ENCODE data around the gene SLAMF6.
A peak's percentile ranks its signal among the peaks of the same experiment; 100 is the strongest.
"Not testable (repeated sequence)": the region's sequence is repeated elsewhere in the genome, so short reads cannot be mapped to it uniquely, and the experiment has no call there.

SLAMF6 gene

DNA sequence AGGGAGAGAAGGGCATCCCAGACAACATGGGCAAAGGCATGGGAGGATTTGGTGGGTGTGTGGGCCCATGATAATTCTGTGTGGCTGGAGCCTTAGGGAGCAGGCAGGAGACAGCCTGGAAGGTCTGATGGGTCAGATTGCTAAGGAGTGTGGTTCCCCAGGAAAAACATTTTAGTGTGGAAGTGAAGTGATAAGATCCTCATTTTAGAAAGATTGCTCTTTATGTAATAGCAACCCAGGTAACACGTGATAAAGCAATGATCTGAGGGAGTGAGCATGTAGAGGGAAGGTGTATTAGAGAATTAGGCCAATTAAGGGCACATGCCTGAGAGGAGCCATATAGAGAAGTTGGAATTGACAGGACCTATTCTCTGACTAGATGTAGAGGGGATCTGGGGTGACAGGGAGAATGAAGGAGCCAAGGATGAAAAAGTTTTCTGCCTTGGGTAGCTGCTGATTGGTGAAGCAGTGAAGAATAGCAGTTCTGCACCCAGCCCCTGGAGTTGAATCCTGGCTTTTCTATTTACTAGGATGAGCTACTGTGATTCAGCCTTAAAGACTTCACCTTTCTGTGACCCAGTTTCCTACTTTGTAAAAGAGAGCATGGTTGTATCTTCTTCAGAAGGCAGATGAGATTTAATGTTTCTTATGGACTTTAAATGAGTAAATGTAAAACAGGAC, 18.7 kb upstream of the SLAMF6 start:
- no peak for DNase-seq

DNA sequence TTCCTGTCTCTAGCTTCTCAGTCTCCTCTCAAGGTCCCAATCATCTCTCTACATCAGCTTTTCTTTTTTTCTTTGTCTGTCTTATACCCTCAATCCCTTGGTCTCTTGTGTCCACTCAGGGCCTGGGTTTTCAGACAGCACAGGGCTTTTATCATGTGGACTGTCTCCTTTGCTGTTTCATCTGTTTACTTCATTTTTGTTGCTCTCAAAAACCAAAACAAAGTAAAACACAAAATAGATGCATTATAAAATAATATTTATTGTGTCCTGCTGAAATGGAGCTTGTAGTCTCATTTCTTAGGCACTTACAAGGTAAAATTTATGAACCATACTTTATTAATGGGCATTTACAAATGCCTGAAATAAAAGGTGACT, 17.8 kb upstream of the SLAMF6 start:
- no peak for DNase-seq

DNA sequence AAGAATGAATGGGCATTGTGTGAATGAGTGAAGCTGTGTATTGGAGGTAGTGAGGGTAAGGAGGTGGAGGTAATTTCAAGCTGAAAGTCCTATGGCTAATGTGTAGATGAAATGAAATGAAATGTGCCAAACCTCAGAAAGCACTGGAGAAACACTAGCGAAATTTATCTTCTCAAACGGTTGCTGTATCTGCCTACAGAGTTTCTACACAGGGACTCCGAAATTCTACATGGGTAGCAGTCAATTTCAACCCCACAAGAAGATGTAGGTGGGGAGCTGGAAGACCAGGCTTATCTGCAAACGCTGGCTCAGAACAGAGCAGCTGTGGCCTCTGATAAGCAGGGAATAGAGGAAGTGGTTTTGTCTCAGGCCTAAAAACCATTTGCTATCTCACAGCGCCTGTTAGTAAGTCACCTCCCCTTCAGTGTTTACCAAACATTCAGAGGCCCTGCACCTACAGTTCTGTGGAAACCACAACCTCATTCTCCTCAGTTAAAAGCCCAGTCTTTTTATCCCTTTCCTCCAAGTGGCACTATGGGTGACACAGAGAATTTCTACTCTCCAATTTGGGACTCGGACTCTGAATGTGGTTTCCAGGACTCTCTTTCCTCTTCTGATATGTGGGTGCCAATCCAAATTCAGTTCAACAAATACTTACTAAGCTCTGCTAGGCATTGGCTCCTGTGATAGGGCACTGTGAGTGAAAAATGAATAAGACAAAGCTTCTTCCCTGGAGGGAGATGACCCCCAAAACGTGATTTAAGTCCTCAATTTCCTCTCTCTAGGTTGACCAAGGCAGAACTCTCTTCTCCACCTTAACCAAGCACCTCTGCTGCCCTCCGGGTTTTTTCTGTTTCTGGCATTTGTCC, 17.2 kb upstream of the SLAMF6 start:
- DNase-seq: peak; percentile 78

DNA sequence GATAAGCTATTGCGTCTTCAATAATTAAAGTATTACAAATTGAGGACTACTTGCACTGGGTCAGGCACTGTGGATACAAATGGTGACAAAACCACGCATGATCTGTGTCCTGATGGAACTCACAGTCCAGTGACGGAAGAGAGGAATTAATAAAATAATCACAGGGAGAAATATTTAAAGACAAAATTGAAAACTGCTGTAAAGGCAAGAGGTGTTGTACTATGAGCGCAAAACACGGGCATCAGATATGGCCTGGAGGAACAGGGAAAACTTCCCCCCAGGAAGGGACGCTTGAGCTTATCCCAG, 16.6 kb upstream of the SLAMF6 start:
- DNase-seq: no peak

DNA sequence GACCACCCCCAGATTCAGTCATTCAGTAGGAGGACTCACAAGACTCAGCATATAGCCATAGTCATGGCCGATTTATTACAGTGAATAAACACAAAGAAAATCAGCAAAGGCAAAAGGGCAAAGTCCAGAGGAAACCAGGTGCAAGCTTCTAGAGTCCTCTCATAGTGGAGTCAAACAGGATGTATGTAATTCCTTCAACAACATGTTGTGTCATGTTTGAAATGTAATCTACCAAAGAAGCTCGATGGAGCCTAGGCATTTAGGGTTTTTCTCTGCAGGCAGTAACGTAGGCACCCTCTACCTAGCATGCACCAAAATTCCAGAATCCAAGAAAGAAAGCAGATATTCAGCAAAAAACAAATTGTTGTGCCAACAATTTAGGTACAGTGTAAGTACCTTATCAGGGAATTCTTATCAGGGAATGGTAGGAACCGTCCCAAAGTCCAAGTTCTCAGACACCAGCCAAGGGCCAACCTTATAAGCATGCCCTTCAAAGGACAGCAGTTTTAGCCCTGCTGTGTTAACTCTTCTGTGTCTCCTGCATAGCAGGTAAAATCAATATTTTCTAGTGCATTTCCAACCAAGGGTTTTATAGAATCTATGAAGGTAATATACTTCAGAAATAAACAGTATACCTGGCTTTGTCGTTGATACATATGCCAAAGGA, 16.1 kb upstream of the SLAMF6 start:
- no peak for DNase-seq

DNA sequence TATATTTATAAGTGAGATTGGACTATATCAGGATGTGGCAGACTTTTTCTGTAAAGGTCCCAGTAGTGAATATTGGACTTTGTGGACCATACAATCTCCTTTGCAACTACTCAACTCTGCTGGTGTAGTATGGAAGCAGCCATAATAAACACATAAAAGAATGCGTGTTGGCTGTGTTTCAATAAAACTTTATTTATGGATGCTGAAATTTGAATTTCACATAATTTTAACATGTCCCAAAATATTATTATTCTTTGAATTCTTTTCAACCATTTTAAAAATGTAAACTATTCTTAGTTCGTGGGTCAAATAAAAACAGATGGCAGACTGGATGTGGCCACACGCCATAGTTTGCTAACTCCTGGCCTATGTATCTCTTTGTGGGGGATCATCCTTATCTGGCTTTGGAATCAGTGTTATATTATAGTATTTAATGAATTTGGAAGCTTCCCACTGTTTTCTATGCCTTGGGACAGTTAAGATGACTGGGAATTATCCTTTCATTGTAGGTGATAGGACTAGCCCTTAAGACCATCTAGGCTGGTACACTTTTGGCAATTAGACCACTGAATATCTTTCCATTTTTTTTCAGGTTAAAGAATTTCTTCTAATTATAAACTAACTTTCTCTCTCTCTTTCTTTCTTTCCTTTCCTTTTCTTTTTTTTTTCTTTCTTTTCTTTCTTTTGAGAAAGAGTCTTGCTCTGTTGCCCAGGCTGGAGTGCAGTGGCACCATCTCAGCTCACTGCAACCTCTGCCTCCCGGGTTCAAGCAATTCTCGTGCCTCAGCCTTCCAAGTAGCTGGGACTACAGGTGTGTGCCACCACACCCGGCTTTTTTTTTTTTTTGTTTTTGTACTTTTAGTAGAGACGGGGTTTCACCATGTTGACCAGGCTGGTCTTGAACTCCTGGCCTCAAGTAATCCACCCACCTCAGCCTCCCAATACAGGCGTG, 14.9 kb upstream of the SLAMF6 start:
- DNase-seq: no peak

DNA sequence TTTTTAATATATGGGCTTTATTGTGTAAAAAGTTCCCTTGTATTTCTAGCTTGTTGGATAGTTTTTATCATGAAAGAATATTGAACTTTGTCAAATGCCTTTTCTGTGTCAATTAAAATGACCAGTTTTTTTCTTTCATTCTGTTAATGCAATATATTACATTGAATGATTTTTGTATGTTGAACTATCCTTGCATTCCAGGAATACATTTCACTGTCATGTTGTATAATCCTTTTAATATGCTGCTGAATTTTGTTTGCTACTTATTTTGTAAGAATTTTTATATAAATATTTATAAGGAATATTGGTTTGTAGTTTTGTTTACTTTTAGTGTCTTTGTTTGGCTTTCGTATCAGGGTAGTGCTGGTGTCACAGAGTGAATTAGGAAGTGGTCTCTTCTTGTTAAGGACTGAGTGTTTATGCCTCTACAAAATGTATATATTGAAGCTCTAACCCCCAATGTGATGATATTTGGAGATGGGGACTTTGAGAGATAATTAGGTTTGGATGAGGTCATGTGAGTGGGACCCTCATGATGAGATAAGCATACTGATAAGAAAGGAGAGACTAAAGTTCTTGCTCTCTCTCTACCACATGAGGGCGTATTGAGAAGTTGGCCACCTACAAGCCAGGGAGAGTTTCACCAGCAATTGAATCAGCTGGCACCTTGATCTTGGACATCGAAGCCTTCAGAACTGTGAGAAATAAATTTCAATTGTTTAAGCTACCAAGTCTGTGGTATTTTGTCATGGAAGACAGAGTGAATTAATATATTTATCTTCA, 12.0 kb upstream of the SLAMF6 start:
- DNase-seq: no peak

DNA sequence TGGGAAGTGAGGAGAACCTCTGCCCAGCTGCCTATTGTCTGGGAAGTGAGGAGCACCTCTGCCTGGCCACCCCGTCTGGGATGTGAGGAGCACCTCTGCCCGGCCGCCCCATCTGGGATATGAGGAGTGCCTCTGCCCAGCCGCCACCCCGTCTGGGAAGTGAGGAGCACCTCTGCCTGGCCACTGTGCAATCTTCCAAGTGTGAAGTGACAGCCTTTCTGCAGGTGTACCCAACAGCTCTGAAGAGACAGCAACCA, 9.4 kb upstream of the SLAMF6 start:
- not testable (repeated sequence) for DNase-seq

DNA sequence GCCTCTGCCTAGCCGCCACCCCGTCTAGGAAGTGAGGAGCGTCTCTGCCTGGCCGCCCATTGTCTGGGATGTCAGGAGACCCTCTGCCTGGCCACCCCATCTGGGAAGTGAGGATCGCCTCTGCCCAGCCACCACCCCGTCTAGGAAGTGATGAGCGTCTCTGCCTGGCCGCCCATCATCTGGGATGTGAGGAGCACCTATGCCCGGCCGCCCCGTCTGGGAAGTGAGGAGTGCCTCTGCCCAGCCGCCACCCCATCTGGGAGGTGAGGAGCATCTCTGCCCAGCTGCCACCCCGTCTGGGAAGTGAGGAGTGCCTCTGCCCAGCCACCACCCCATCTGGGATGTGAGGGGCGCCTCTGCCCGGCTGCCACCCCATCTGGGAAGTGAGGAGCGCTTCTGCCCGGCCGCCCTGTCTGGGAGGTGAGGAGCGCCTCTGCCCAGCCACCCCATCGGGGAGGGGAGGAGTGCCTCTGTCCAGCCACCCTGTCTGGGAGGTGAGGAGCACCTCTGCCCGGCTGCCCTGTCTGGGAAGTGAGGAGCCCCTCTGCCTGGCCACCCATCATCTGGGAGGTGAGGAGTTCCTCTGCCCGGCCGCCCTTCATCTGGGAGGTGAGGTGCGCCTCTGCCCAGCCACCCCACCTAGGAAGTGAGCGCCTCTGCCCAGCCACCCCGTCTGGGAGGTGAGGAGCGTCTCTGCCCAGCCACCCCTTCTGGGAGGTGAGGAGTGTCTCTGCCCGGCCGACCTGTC, 8.9 kb upstream of the SLAMF6 start:
- not testable (repeated sequence) for DNase-seq

DNA sequence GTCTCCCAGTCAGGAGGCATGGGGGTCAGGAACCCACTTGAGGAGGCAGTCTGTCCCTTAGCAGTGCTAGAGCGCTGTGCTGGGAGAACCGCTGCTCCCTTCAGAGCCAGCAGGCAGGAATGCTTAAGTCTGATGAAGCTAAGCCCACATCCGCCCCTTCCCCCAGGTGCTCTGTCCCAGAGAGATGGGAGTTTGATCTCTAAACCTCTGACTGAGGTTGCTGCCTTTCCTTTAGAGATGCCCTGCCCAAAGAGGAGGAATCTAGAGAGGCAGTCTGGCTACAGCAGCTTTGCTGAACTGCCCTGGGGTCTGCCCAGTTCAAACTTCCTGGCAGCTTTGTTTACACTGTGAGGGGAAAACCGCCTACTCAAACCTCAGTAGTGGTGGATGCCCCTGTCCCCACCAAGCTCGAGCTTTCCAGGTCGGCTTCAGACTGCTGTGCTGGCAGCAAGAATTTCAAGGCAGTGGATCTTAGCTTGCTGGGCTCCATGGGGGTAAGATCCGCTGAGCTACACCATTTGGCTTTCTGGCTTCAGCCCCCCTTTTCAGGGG, 6.4 kb upstream of the SLAMF6 start:
- not testable (repeated sequence) for DNase-seq

DNA sequence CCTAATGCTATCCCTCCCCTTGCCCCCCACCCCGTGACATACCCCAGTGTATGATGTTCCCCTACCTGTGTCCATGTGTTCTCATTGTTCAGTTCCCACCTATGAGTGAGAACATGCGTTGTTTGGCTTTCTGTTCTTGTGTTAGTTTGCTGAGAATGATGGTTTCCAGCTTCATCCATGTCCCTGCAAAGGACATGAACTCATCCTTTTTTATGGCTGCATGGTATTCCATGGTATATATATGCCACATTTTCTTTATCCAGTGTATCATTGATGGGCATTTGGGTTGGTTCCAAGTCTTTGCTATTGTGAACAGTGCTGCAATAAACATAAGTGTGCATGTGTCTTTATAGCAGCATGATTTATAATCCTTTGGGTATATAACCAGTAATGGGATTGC, 734 bp upstream of the SLAMF6 start:
- not testable (repeated sequence) for DNase-seq

DNA sequence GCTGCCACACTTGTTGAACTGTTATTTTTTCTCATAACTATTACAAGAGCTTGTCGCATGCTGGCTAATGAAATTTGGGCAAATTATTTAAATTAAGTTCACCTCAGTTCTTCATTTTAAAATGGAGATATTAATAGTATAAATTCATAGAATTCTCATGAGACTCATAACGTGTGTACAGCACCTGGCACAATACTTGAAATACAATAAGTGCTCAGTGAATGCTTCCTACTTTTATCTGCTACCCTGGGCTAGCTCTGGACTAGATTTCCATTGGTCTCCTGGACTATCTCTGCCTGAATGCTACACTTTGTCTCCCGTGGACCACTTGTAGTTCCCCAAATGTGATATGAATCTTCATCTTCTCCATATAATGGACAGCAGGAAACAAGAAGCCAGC, 919 bp downstream of the SLAMF6 start:
- DNase-seq: no peak

DNA sequence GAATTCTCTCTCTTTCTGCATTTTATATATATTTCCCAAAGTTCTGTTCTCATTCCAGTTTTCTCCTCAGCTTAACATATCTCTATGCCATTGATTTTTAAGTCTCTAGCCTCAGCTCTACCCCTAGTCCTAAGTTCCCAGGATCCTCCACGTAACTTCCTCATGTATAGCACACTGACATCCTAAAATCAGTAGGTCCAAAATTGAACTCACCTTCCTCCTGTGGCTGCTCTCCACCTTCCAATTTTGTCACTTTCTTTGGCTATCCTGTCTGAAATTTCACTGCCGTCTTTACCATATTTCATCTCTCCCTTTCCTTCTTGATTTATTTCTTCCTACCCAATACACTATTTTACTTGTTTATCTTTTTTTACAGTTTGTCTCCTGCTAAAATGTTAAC, 1.5 kb downstream of the SLAMF6 start:
- DNase-seq: no peak

DNA sequence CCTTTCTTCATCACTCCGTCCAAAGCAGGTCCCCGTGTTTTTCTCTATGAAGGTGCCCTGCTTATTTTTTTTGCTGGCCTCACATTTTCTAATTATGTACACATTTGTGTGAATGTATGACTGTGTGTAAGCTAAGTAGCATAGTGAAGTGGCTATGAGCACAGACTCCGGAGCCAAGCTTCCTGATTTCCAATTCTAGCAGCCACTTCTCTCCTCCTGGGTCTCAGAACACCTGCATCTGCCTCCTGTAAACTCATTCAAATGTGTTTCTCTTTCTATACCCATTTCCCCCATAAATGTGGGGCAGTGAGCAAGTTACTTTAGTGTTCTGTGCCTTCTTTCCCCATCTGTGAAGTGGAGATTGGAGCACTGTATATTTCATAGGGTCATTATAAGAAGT, 2.1 kb downstream of the SLAMF6 start:
- DNase-seq: peak; percentile 31

DNA sequence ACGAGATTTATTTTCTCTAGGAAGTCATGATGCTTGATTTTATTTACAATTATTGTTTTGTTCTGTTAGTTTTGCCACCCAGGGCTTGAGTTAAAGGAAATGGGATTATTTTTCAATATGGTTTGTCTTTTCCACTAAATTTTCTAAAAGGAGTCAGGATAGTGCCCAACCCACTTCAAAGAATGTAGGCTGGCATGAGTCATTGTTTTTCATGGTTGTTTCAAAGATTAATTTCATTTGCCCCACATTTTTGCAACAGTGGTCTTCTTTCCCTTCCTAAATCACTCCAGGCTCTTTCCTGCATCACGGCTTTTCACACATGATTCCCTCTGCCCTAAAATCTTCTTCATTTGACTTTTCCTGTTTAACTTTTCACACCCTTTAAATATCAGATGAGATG, 2.5 kb downstream of the SLAMF6 start:
- peak; percentile 15 for DNase-seq

DNA sequence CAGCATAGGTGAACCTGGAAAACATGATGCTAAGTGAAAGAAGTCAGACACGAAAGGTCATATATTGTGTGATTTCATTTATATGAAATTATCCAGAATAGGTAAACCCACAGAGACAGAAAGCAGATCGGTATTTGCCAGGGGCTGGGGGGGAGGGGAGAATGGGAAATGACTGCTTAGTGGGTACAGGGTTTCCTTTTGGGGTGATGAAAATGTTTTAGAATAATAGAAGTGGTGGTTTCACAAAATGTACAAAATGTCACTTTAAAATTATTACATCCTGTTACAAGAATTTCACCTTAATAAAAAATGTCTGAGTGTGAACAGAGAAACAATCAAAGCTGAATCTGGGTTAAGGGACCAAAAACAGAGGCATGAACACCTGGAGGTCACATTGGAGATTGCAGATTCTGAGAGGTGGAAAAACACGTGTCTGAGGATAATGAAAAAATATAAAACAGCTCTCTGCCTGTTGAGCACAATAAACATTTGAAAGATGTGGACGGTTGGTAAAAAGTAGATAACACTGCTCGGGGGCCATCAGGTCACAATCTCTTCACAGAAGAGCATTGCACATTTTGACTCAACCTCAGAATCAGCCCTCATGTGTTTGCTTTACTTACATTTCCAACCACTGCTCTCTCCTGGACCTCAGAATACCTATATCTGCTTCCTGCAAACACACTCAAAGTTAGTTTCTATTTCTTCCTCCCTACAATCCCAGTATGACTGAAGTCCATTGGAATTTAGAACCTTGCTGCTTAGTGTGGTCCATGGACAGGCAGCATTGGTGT, 3.2 kb downstream of the SLAMF6 start:
- DNase-seq: peak; percentile 78

DNA sequence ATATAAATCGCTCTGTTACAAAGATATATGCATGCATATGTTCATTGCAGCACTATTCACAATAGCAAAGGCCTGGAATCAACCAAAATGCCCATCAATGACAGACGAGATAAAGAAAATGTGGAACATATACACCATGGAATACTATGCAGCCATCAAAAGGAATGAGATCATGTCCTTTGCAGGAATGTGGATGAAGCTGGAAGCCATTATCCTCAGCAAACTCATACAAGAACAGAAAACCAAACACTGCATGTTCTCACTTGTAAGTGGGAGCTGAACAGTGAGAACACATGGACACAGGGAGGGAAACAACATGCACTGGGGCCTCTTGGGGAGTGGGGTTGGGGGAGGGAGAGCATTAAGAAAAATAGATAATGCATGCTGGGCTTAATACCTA, 5.5 kb downstream of the SLAMF6 start:
- not testable (repeated sequence) for DNase-seq

DNA sequence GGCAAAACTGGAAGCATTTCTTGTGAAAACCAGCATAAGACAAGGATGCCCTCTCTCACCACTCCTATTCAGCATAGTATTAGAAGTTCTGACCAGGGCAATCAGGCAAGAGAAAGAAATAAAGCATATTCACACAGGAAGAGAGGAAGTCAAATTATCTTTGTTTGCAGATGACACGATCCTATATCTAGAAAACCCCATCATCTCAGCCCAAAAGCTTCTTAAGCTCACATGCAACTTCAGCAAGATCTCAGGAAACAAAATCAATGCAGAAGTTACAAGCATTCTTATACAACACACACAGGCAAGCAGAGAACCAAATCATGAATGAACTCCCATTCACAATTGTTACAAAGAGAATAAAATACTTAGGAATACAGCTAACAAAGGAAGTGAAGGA, 7.1 kb downstream of the SLAMF6 start:
- DNase-seq: not testable (repeated sequence)

DNA sequence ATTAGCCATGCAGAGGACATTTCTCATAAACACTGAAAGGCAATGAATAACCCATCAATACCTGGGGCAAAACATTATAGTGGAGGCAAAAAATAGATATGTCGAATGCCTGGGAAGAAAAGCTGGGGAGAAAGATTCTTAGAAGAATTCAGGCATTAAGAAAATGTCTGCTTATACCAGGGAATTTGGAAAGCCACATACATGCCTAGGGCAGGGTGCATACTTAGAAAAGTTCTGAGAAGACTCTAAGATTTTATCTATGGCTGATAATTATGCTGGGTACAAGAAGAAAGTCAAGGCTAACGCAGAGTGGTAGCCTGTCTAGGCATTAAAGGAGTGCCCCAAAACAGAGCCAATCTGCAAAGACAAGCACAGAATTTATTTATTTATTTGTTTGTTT, 18.4 kb downstream of the SLAMF6 start:
- no peak for DNase-seq

DNA sequence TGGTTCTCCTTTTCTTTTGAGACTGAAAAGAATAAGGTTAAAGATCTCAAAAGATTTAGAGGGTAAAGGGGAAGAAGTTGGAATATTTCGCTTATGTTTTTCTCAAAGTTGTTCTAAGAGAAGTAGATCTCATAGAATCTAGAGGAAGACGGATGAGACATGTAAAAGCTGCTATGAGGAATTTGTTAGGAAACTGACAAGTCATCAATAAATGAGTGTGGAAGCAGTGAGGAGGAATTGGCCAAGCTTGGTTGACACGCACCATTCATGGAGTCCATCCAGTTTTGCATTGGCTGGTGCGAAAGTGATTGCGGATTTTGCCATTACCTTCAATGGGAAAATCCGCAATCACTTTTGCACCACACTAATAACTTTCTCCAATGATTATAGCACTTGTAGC, 20.0 kb downstream of the SLAMF6 start:
- no peak for DNase-seq
